ENCODE measurements around the gene EFHB.
A peak's percentile ranks its signal among the peaks of the same experiment; 100 is the strongest.
"Not testable (repeated sequence)": the region's sequence is repeated elsewhere in the genome, so short reads cannot be mapped to it uniquely, and the experiment has no call there.

Gene EFHB

DNA sequence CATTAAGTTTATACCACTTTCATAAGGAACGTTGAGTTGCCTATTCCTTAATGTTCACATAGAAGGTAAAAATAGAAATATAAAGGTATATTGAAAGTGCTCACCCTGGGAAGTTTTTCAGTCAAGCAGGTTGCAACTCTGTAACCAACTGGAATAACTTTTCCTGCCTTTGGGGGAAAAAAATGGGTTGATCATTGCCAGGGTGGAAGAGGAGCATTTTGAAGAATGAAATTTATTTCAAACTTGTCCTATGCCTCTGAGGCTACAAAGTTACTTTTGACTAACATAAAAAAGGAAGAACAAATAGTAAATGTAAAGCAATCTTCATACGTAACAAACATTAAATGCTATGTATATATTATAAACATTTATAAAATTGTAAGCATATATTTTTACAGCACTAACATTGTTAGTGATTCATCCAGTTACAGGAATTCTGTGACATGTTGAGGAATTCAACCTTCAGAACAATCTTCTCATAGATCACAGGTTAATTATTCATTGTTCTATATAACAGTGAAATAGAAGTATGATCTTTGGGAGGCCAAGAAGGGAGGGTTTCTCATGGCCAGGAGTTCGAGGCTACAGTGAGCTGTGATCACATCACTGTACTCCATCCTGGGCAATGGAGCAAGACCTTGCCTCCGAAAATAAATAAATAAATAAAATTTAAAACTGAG lies 13.5 kb downstream of the EFHB start:
- DNase-seq, result no peak

DNA sequence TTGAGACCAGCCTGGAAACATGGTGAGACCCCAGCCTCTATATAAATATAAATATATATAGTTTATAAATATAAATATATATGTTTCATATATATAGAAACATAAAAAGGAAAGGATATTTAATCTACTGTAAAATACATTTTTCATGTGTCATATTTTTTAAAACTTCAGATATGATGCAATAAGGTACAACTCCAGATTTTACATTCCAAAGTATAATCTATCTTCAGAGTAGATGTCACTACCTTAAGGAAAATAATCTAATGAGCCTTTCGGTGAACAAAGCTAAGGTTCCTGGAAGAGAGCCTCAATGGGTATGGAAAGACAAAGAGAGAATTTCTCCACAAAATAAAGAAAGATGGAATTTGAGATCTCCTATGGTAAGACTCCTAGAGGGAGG lies 16.9 kb downstream of the EFHB start:
- no peak for DNase-seq

DNA sequence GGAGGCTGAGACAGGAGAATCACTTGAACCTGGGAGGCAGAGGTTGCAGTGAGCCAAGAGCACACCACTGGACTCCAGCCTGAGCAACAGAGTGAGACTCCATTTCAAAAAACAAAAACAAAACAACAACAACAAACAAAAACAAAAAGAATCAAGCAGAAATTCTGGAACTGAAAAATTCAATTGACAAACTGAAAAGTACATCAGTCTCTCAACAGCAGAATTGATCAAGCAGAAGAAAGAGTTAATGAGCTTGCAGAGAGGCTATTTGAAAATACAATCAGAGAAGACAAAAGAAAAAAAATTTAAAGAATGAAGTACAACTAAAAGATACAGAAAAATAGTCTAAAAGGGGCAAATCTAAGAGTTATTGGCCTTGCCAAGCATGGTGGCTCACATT lies 22.6 kb downstream of the EFHB start:
- DNase-seq, result no peak

DNA sequence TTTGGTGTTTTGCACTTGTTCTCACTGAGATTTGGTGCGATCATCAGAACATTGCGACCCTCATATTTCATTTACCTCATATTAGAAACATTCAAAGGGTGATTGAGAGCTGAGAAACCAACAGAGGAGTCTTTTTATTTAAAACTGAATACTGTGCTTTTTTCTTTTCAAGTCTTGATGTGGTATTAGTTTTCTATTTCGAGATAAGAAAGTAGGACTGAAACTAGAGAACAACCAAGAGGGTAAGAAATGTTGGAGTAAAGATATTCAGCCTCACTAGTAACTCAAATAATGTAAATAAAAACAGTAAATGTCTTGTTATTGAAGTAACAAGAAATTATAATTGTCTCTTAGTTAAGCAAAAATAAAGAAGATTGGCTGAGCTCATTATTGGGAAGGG lies 26.5 kb downstream of the EFHB start:
- no peak for DNase-seq

DNA sequence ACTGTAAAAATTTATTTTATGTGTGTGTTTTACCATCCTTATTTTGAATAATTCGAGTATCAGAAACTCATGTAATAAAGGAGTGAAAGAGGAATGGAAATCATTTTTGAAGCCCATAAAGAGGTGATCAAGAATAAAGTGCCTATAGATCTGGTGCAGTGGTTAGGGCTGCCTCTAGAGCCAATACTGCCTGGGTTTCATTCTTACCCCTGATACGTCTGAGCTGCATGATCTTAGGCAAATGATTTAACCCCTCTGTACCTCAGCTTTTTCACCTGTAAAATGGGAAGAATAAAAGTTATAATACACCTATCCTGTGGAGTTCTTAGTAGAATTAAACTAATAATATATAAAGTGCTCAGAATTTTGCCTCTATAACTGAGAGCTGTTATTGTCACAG lies 30.4 kb downstream of the EFHB start:
- no peak for DNase-seq

DNA sequence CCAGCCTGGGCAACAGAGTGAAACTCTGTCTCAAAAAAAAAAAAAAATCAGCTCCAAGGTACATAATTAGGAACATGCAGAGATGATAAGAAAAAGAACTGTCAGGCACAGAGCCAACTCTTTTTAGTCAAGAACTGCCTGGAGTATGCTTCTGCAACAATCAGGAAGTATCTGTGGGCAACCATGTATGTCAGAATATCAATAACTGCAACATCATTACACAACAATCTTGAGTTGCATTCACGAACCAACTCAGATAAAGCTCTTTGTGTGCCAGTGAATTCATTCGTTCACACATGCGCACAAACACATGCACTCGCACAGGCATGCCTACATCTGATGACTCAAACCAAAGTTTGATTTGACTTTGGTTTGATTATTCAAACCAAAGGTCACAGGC lies 32.1 kb downstream of the EFHB start:
- no peak for DNase-seq

DNA sequence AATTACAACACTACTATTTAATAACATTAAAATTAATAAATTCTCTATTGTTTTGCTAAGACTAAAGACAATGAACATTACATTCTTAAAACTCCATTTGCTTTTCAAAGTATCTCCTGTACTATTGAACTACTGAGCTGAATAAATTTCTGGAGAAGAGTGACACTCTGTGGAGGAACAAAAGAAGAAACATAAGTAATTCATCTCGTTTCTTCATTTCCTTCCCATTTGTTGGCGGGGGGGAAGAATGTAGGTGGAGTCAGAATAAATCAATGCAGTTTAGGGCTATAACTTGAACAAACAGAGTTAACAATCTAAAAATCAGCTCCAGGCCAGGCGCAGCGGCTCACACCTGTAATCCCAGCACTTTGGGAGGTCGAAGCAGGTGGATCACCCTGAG lies 32.7 kb downstream of the EFHB start:
- DNase-seq, result no peak

DNA sequence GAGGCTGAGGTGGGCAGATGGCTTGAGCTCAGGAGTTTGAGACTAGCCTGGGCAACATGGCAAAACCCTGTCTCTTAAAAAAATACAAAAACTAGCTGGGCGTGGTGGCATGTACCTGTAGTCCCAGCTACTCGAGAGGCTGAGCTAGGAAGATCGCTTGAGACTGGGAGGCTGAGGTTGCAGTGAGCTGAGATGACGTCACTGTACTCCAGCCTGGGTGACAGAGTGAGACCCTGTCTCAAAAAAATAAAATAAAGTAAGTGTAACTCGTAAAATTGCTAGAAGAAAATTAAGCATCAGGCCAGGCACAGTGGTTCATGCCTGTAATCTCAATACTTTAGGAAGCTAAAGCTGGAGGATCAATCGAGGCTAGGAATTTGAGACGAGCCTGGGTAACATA lies 34.2 kb downstream of the EFHB start:
- DNase-seq, result not testable (repeated sequence)

DNA sequence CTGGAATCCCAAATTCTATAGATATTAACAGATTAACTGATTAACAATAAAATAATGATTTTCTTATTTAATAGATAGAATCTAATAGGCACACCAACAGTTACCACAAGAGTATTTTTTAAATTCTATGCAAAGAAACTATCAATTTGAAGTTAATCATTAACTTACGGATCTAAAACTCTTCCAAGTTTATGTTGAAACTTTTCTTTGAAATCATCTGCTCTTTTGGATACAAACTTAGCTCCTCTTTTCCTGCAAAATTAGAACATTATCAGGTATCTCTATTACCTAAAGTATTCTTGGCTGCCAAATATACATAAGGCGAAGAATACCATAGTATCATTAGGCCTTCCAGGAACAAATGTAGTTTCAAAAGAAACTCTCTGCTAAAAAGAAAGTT lies 34.8 kb downstream of the EFHB start:
- no peak for DNase-seq

DNA sequence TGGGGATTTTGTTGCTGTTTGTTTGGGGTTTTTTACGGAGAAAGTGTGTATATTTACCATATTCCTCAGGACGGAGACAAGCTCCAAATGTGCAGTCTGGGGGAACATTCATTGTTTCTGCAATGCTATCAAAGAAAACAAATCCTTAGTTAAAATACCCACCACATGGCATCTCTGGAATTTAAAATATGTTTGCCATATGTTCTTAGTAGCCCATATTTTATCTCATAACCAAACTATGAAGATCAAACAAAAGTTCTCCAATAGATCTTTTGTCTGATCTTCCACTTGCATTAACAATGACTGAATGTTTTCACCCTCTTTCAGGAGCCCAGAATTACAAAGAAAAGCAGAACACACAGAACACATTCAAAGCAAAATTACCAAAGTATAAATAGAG lies 35.3 kb downstream of the EFHB start:
- DNase-seq, result no peak

DNA sequence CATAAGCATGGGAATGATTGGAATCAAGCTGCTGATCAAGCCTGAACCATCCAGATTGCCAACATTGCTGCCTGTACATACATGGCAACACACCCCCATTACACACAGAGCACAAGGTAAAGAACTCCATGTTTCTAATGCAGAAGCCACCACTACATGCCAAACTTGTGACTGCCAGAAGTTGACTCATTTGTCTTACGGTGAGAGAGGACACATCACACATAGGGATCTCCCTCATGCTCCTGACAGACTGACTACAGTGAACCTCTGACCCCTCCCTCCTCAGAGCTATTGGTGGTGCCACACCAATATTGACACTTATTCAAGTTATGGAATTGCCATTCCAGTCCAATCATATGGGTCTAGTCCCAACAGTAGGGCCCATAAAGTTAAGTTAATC lies 42.3 kb downstream of the EFHB start:
- DNase-seq, result no peak

DNA sequence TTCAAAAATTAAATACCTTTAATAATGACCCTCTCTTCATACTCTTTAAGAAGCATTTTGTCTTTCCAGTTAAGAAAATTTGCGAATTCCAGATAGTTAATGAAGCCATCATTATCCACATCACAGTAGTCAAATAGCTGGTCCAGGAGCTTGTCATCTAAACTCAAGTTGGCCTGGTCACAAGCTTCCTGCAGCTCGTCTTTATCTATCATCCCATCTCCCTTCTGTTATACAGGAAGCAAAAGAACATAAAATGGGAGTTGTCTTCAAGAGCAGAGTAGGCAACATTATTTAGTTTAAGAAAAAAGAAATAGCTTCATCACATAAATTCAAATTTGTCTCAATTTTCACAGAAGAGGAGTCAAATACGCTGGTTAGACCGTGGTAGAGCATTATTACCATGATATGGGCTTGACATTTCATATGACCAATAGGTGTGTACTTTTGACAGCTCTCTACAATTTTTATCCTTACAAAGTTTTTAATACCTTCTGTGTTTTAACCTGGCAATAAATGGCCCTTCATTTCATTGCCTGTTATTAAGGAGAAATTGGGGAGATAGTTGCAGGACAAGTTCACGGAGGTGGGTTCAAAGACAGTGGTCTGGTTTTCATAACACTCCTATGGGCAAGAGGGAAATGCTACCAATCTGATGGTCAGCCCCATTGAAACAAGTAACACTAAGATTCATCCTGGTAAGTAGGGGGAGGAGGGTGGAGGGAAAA lies 45.4 kb downstream of the EFHB start:
- no peak for DNase-seq

DNA sequence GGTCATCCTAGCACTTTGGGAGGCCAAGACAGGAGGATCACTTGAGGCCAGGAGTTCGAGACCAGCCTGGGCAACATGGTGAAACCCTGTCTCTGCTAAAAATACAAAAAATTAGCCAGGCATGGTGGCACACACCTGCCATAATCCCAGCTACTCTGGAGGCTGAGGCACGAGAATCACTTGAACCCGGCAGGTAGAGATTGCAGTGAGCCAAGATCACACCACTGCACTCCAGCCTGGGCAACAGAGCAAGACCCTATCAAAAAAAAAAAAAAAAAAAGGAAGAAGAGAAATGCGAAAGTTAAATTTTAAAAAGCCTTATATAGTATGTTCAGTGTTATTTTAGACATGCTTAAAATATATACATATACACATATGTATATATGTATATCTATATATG lies 46.9 kb downstream of the EFHB start:
- not testable (repeated sequence) for DNase-seq

DNA sequence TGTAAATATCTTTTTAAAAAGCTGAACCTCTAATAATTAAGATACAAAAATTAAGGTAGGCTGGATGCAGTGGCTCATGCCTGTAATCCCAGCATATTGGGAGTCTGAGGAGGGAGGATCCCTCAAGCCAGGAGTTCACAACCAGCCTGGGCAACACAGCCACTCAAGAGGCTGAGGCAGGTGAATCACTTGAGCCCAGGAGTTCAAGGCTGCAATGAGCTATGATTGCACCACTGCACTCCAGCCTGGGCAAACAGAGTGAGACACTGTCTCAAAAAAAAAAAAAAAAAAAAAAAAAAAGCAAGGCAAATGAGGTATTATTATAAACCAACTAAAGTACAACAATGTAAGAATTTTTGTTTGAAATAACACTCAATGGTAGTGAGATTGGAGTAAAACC lies 47.6 kb downstream of the EFHB start:
- no peak for DNase-seq

DNA sequence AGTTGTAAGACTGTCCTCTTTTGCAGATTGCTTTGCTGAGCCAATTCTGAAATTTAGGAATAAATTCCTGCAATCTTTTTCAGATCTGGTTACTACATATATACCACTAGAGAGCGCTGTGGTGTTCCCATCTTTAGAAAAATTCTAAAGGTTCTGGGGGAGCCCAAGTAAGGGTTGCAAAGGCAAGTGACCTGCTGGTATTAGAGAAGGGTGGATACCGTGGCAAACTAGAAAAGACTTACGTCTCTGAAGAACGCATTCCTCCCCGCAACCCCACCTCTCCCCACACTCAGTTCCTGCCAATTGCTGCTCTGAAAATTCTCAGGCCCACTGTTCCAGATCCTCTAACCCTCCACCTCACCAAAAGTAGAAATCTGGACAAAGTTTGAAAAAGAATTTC lies 48.5 kb downstream of the EFHB start:
- DNase-seq, result no peak

DNA sequence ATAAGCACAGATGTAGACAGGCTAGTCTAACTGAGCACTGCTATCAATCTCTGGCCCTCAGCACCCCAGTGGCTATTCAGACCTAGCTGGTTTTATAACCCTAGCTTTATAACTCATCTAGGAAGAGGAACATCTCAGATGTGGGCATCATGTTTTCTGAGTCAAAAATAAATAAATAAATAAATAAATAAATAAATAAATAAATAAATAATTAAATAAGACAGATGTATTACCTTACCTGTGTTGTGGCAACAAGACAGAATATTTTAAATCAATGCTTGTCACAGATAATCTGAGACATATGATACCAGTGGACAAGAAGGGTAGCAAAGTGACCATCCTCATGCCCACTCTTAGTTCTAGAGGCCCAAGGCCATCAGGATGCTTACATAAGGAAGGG lies 52.2 kb downstream of the EFHB start:
- DNase-seq, result no peak

DNA sequence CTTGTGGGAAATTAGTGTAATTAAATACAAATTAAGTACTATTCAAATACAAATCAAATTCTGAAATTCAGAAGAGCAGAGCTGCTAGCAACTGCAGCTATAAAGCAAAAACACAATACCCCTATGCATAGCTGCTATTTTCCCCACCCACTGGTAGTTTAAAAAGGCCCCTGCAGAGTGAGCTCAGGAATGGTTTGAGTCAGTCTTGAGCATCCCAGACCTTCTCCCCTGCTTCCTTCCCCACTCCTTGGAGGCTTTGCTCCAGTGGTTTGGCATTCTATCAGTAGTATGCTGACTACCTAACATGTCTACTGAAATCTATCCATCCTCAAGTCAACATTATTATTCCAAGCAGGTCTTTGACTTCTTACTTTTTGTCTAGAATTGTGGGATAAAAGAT lies 53.0 kb downstream of the EFHB start:
- no peak for DNase-seq

DNA sequence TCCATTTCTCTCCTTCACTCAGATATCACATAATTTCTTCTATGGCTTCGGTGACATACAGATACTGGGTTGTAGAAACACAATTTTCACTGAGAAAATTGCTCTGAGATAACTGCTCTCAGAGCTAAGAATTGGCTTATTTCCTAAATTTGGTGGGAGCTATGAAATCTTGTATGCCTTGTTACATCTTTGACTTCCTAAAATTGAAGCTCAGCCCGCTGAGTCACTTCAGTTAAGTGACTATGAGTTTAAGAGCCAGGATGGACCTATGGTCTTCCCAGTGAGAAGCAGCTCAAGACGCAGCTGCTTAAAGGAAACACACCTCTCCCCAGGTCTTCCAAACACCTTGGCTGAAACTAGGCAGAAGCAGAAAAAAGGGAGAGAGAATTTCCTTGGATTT lies 56.4 kb downstream of the EFHB start:
- DNase-seq, result no peak

DNA sequence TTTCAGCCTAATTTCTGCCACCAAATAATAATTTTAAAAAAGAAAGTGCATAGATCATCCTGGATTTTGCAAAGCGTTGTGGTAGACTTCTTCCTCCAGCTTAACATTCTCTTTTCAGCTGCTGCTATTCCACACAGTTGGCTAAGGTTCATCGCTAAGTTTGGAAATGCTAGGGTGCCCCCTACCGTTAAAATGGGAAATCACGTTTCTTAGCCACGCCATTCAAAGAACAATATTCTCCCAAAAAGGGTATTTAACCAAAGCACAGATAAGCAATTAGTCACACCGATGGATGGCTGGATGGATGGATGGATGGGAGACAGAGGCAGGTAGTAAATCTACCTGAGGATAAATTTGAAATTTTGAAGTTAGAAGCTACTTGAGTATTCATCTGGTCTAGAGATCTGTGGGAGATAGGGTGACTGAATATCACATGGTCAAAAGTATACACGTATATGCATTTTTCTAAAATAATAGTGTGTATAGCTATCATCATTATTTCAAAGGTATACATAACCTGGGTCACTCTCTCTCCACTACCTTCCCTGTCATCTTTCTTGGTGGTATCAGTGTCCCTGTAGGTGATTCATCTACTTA lies 67.2 kb downstream of the EFHB start:
- DNase-seq, result peak; percentile 9 to 20

DNA sequence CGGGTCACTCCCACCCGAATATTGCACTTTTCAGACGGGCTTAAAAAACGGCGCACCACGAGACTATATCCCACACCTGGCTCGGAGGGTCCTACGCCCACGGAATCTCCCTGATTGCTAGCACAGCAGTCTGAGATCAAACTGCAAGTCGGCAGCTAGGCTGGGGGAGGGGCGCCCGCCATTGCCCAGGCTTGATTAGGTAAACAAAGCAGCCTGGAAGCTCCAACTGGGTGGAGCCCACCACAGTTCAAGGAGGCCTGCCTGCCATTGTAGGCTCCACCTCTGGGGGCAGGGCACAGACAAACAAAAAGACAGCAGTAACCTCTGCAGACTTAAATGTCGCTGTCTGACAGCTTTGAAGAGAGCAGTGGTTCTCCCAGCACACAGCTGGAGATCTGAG lies 78.7 kb downstream of the EFHB start:
- DNase-seq, result not testable (repeated sequence)

DNA sequence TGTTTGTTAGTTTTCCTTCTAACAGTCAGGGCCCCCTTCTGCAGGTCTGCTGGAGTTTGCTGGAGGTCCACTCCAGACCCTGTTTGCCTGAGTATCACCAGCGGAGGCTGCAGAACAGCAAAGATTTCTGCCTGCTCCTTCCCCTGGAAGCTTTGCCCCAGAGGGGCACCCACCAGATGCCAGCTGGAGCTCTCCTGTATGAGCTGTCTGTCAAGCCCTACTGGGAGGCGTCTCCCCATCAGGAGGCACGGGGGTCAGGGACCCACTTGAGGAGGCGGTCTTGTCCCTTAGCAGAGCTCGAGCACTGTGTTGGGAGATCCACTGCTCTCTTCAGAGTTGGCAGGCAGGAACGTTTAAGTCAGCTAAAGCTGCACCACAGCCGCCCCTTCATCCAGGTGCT lies 87.4 kb downstream of the EFHB start:
- DNase-seq, result not testable (repeated sequence)

All from activated CD4-positive, alpha-beta T cell treated with anti-CD3 and anti-CD28 coated beads for 4 hours (primary cell).